MM.1S (cell line): Measurements from ENCODE around the gene DCDC2.

Experiments
- CTCF ChIP-seq: fragments of 300-600 bp; sonication (generic); IDR thresholded peaks from 2 replicates; pipeline ENCODE4 v1.5.1; 2016; ENCODE audit warnings: antibody characterized with exemption, low read length, mixed read lengths
- EZH2 ChIP-seq: fragments of 300-600 bp; sonication (generic); optimal IDR thresholded peaks from 2 replicates; pipeline ENCODE3; 2017; ENCODE audit warnings: low read depth, mild to moderate bottlenecking, antibody characterized with exemption, low read length, mixed read lengths
- EZH2phosphoT487 ChIP-seq: fragments of 300-600 bp; sonication (generic); IDR thresholded peaks from 2 replicates; pipeline ENCODE4 v1.6.1; 2018; ENCODE audit warnings: antibody characterized with exemption, low read length

- no peak for TF ChIP-seq CTCF
- no peak for TF ChIP-seq EZH2
- TF ChIP-seq EZH2phosphoT487 = no peak
Measured at GRCh38 chr6:24242924-24243323, 114.9 kb downstream of the DCDC2 start.
